ENCODE results near the gene FHOD3.

The FHOD3 gene

GRCh38 chr18:36275561-36275960 lies 22.0 kb upstream of the FHOD3 start:
- no peak for TF ChIP-seq CTCF (IDR thresholded peaks at IDR 0.05; ENCODE audit: extremely low read depth, insufficient read depth, missing control alignments)
- in situ Hi-C loops (cut with MboI; ENCODE audit: low pct_unique_long_range_greater_than_20kb, low sequenced_read_pairs, unreplicated experiment), result loop anchor here (25.0 kb wide), 2 partner anchors 263 to 888 kb away; partner anchors contain the start of gene ZNF396
- no peak for DNase-seq (ENCODE audit: low spot score)

- TF ChIP-seq CTCF (IDR thresholded peaks at IDR 0.05; ENCODE audit: extremely low read depth, insufficient read depth, missing control alignments), result no peak
- in situ Hi-C loops (cut with MboI; ENCODE audit: low pct_unique_long_range_greater_than_20kb, low sequenced_read_pairs, unreplicated experiment), result loop anchor here (25.0 kb wide), 2 partner anchors 267 to 892 kb away; partner anchors contain the start of gene ZNF396
- DNase-seq (ENCODE audit: low spot score), result no peak
Observed at GRCh38 chr18:36279001-36279400, 18.5 kb upstream of the FHOD3 start.

GRCh38 chr18:36281936-36282335 lies 15.6 kb upstream of the FHOD3 start:
- no peak for DNase-seq (ENCODE audit: low spot score)
- in situ Hi-C loops (cut with MboI; ENCODE audit: low pct_unique_long_range_greater_than_20kb, low sequenced_read_pairs, unreplicated experiment), result loop anchor here (10.0 to 25.0 kb wide), 4 partner anchors 187 to 895 kb away; partner anchors contain the start of gene ZNF396
- TF ChIP-seq CTCF (IDR thresholded peaks at IDR 0.05; ENCODE audit: extremely low read depth, insufficient read depth, missing control alignments), result no peak

- in situ Hi-C loops (cut with MboI; ENCODE audit: low pct_unique_long_range_greater_than_20kb, low sequenced_read_pairs, unreplicated experiment), result loop anchor here (10.0 to 25.0 kb wide), 4 partner anchors 189 to 896 kb away; partner anchors contain the start of gene ZNF396
- TF ChIP-seq CTCF (IDR thresholded peaks at IDR 0.05; ENCODE audit: extremely low read depth, insufficient read depth, missing control alignments), result no peak
- no peak for DNase-seq (ENCODE audit: low spot score)
Observed at GRCh38 chr18:36283448-36283847, 14.1 kb upstream of the FHOD3 start.

GRCh38 chr18:36284268-36284667 lies 13.2 kb upstream of the FHOD3 start:
- no peak for TF ChIP-seq CTCF (IDR thresholded peaks at IDR 0.05; ENCODE audit: extremely low read depth, insufficient read depth, missing control alignments)
- no peak for DNase-seq (ENCODE audit: low spot score)
- in situ Hi-C loops (cut with MboI; ENCODE audit: low pct_unique_long_range_greater_than_20kb, low sequenced_read_pairs, unreplicated experiment), result loop anchor here (10.0 to 25.0 kb wide), 4 partner anchors 189 to 897 kb away; partner anchors contain the start of gene ZNF396

- peak; percentile 80 for TF ChIP-seq CTCF (IDR thresholded peaks at IDR 0.05; ENCODE audit: extremely low read depth, insufficient read depth, missing control alignments)
- DNase-seq (ENCODE audit: low spot score), result peak; percentile 39
- in situ Hi-C loops (cut with MboI; ENCODE audit: low pct_unique_long_range_greater_than_20kb, low sequenced_read_pairs, unreplicated experiment), result loop anchor here (10.0 to 25.0 kb wide), 4 partner anchors 190 to 897 kb away; partner anchors contain the start of gene ZNF396
Observed at GRCh38 chr18:36284671-36285295, 12.7 kb upstream of the FHOD3 start.
